B cell (primary cell): ENCODE measurements around the gene AMH. TPM values are rescaled to one million over a fixed set of nuclear protein-coding genes. Genes with fewer than 3 reads are reported as not detected.

Source experiments
- ATAC-seq: fragments of 200-7000 bp; cut with Tn5 transposase; one replicate; pipeline ENCODE4 v1.10.0; 2021; ENCODE audit warnings: low read depth, mild to moderate bottlenecking, moderate number of reproducible peaks, moderate library complexity
- CTCF ChIA-PET: fragments of 350-600 bp; sonication (Branson Sonifier 250); formaldehyde crosslinking; loops from one replicate; lab custom pipeline; 2021; ENCODE audit warnings: antibody characterized with exemption, inconsistent platforms; lab: Charles Lee
- POLR2A ChIA-PET: fragments of 350-600 bp; sonication (Branson Sonifier 250); formaldehyde crosslinking; loops from one replicate; lab custom pipeline; 2021; ENCODE audit warnings: antibody characterized with exemption; lab: Charles Lee
- DNase-seq: peaks from one replicate; pipeline ENCODE4 v3.0.0; 2013
- H2AFZ ChIP-seq: 2 replicates; pipeline ENCODE4 v1.6.1; 2012; ENCODE audit warnings: mild to moderate bottlenecking, low read depth, low read length; ENCODE audit not compliant: insufficient read depth, poor library complexity, severe bottlenecking
- H3K27ac ChIP-seq, 2 donors: 1 replicate in 1 of 2; 2 replicates in 1 of 2; pipeline ENCODE4 v1.5.1; 2012 to 2013; ENCODE audit warnings: low read length in 2 of 2, mild to moderate bottlenecking in 2 of 2, moderate library complexity in 1 of 2
- H3K27me3 ChIP-seq, 4 experiments: fragments of 200-600 bp in 1 of 4; sonication (generic) in 1 of 4; replicated peaks in 1 of 4; 1 replicate in 2 of 4; 2 replicates in 2 of 4; pipeline versions ENCODE4 v1.6.1 to v1.7.0; 2013 to 2016; ENCODE audit warnings: low read length in 3 of 4, mild to moderate bottlenecking in 2 of 4, mixed read lengths in 1 of 4, moderate library complexity in 1 of 4; ENCODE audit not compliant: insufficient read depth in 4 of 4, control insufficient read depth in 3 of 4; ENCODE audit errors: control extremely low read depth in 1 of 4
- H3K36me3 ChIP-seq, 2 experiments: replicated peaks in 1 of 2; 1 replicate in 1 of 2; 2 replicates in 1 of 2; pipeline versions ENCODE4 v1.6.1 to v1.7.1; 2013; ENCODE audit warnings: low read length in 1 of 2; ENCODE audit not compliant: insufficient read depth in 2 of 2, control insufficient read depth in 1 of 2; ENCODE audit errors: control extremely low read depth in 1 of 2, extremely low read depth in 1 of 2
- H3K4me1 ChIP-seq, 2 donors: fragments of 200-600 bp in 1 of 2; sonication (generic) in 1 of 2; 1 replicate in 1 of 2; 2 replicates in 1 of 2; pipeline versions ENCODE4 v1.5.1 to v1.6.1; 2013 to 2017; ENCODE audit warnings: low read length in 2 of 2; ENCODE audit not compliant: control insufficient read depth in 2 of 2, insufficient read depth in 2 of 2
- H3K4me2 ChIP-seq: replicated peaks from 2 replicates; pipeline ENCODE3; 2012; ENCODE audit warnings: mild to moderate bottlenecking, low read depth, low read length; ENCODE audit not compliant: poor library complexity, severe bottlenecking
- H3K4me3 ChIP-seq, 5 experiments: fragments of 200-600 bp in 1 of 5; sonication (generic) in 1 of 5; 1 replicate in 3 of 5; 2 replicates in 2 of 5; pipeline versions ENCODE4 v1.5.1 to v1.7.0; 2011 to 2016; ENCODE audit warnings: low read length in 4 of 5, mild to moderate bottlenecking in 4 of 5, low read depth in 2 of 5, control low read depth in 1 of 5, moderate library complexity in 1 of 5; ENCODE audit not compliant: insufficient read depth in 1 of 5; ENCODE audit errors: control extremely low read depth in 1 of 5, extremely low read depth in 1 of 5
- H3K79me2 ChIP-seq: fragments of 200-600 bp; sonication (generic); one replicate; pipeline ENCODE4 v1.6.0; 2016; ENCODE audit warnings: low read length; ENCODE audit not compliant: control insufficient read depth, insufficient read depth
- H3K9ac ChIP-seq: fragments of 200-600 bp; sonication (generic); 2 replicates; pipeline ENCODE4 v1.6.1; 2017; ENCODE audit warnings: mild to moderate bottlenecking, low read length, moderate library complexity
- H3K9me3 ChIP-seq, 3 donors: one replicate each; pipeline versions ENCODE4 v1.6.1 to v1.7.1; 2013; ENCODE audit warnings: low read length in 2 of 3; ENCODE audit not compliant: control insufficient read depth in 2 of 3, insufficient read depth in 1 of 3; ENCODE audit errors: control extremely low read depth in 1 of 3
- H4K20me1 ChIP-seq: 2 replicates; pipeline ENCODE4 v1.6.0; 2012; ENCODE audit warnings: mild to moderate bottlenecking, low read length; ENCODE audit not compliant: insufficient read depth, control insufficient read depth, poor library complexity, severe bottlenecking
- H3K27ac Mint-ChIP-seq: one replicate; pipeline ENCODE4 v1.8.0; 2021; ENCODE audit warnings: mixed read lengths
- H3K27me3 Mint-ChIP-seq: one replicate; pipeline ENCODE4 v1.8.0; 2021; ENCODE audit warnings: mixed read lengths
- H3K4me1 Mint-ChIP-seq: one replicate; pipeline ENCODE4 v1.8.0; 2021; ENCODE audit warnings: mixed read lengths
- H3K4me3 Mint-ChIP-seq: one replicate; pipeline ENCODE4 v1.8.0; 2021; ENCODE audit warnings: mixed read lengths
- H3K9me3 Mint-ChIP-seq: one replicate; pipeline ENCODE4 v1.8.0; 2022; ENCODE audit warnings: mixed read lengths; ENCODE audit not compliant: insufficient read depth
- CTCF ChIP-seq: fragments of 200-600 bp; IDR thresholded peaks from one replicate; pipeline ENCODE4 v1.8.0; 2022; ENCODE audit warnings: antibody characterized with exemption, mild to moderate bottlenecking
- EZH2 ChIP-seq: IDR thresholded peaks from 2 replicates; pipeline ENCODE4 v1.6.1; 2012; ENCODE audit warnings: borderline replicate concordance, low read depth, mild to moderate bottlenecking, moderate library complexity, low read length; ENCODE audit not compliant: insufficient read depth, poor library complexity, severe bottlenecking
- WGBS: methylation state at CpG from one replicate; pipeline ENCODE4 v1.1.5; 2013; ENCODE audit warnings: missing lambda C conversion rate; ENCODE audit not compliant: insufficient coverage; 5-methylcytosine and 5-hydroxymethylcytosine counted together
- intact Hi-C: fragments of 100-400 bp; cut with micrococcal nuclease; formaldehyde crosslinking; loops from one replicate; pipeline ENCODE4 v1.10.0; 2022
- polyA plus RNA-seq: library from polyadenylated mRNA; depleted of rRNA; stranded (reverse); fragments of >200 nt; gene quantifications from 2 replicates; pipeline ENCODE4 v1.2.3, GENCODE V29; 2012
- total RNA-seq, 2 donors: library from RNA; stranded (reverse); fragments of 120-200 nt in 1 of 2; gene quantifications; 1 replicate in 1 of 2; 2 replicates in 1 of 2; pipeline versions ENCODE4 v1.2.3 to v1.2.4, GENCODE V29; 2013 to 2022

AMH gene
- total and polyA plus RNA-seq, 2 donors (not counting 1 experiment from before 2014, with no cell fraction given), result 1.5 to 4.5 TPM

GRCh38 chr19:2283835-2284507 lies 34.8 kb downstream of the AMH start:
- Mint-ChIP-seq H3K27me3 (no peaks in the 10 kb centered on the region), H3K4me1 (peaks cover 36% of the 10 kb centered on the region), H3K27ac (no peak overlapping the region), H3K4me3 (no peak overlapping the region), H3K9me3 (no peaks in the 10 kb centered on the region)
- intact Hi-C loops, result no loop called here
- H3K9ac ChIP-seq, result no peak overlapping the region
- peaks cover 33 to 50% of the 10 kb centered on the region in 2 donors for H3K4me1 ChIP-seq
- WGBS, result 100% methylated on average over 1 of the region's 8 CpGs
- ChIA-PET POLR2A (interaction anchor here (0.6 to 1.0 kb wide), 2 partner anchors 12 to 26 kb away, joined by 3 to 7 read pairs; no protein-coding TSS in a partner anchor), CTCF (interaction anchor here (0.6 to 1.6 kb wide), 5 partner anchors 13 to 102 kb away, joined by 3 to 5 read pairs (median 3); no protein-coding TSS in a partner anchor)
- no peaks in the 10 kb centered on the region for H3K27me3 ChIP-seq
- no peaks in the 10 kb centered on the region for H4K20me1 ChIP-seq
- H3K4me2 ChIP-seq, result no peak overlapping the region
- ATAC-seq, result no peak
- no peak for DNase-seq
- H3K36me3 ChIP-seq, result no peaks in the 10 kb centered on the region
- H3K27ac ChIP-seq, result no peak overlapping the region
- H3K4me3 ChIP-seq, result no peak overlapping the region
- H2AFZ ChIP-seq, result no peak overlapping the region
- H3K9me3 ChIP-seq, result no peaks in the 10 kb centered on the region
- TF ChIP-seq EZH2 (no peak), CTCF (no peak)
- peaks cover 22% of the 10 kb centered on the region for H3K79me2 ChIP-seq
